ENCODE results near the gene SHLD1.
"Not testable (repeated sequence)": the region's sequence is repeated elsewhere in the genome, so short reads cannot be mapped to it uniquely, and the experiment has no call there.

The SHLD1 gene

DNA sequence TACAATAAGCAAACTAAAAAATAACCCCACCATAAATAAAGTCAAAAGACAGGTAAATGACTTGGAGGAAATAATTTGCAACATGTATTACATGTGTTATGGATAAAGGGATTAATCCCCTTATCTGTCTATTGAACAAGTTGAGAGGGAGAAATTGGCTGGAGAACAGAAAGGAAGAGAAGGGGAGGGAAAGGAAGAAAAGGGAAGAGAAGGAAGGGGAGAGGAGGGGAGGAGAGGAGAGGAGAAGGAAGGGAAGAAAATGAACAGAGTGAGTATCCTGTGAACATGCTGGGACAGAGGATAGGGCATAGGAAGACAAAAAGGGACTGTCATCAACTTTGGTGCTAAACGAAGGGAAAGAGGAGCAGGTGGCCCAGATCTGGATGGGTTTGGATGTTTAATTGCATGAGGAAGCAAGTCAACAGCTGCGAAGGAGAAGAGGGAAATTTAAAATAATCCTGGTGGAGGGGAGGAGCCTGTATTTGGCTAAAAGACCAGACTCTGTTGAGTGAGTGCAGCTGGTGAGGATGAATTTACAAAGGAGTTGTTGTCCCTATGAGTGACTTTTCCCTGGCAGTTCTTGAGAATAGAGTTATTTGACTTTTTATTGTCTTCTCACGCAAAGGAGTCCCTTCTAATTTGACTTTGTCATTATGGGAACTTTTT is 14.2 kb upstream of the SHLD1 start:
- 63% methylated on average over 3 of the region's 3 CpGs for WGBS
- Histone ChIP-seq H2BK15ac (ENCODE audit: low read depth, poor library complexity, severe bottlenecking) (no peak overlapping the region), H3K36me3 (ENCODE audit: control insufficient read depth in 1 of 2, insufficient read depth in 2 of 2, low read depth in 1 of 2, low read length in 2 of 2) (no peaks in the 10 kb centered on the region), H2AK5ac (ENCODE audit: low read length, severe bottlenecking) (no peak overlapping the region), H2BK5ac (ENCODE audit: low read depth, low read length, poor library complexity, severe bottlenecking) (no peak overlapping the region), H3K4me2 (ENCODE audit: low read length, poor library complexity, severe bottlenecking) (no peak overlapping the region), H3K9ac (ENCODE audit: low read length) (no peak overlapping the region), H3K27me3 (ENCODE audit: control insufficient read depth in 1 of 2, insufficient read depth in 1 of 2, low read length in 2 of 2) (peaks cover 0 to 21% of the 10 kb centered on the region in 2 experiments), H2BK12ac (ENCODE audit: low read length in 2 of 2) (peak overlapping the region; percentile 39 to 48), H3K18ac (ENCODE audit: low read depth in 1 of 2, low read length in 2 of 2) (peak overlapping the region in 1 of 2 experiments; percentile 62), H3K4me1 (ENCODE audit: control insufficient read depth, insufficient read depth, low read depth, low read length) (no peaks in the 10 kb centered on the region), H4K8ac (ENCODE audit: low read length) (no peak overlapping the region), H4K91ac (ENCODE audit: low read length) (no peak overlapping the region), H3K79me1 (replicated peaks; ENCODE audit: low read length, poor library complexity, severe bottlenecking) (no peaks in the 10 kb centered on the region), H2BK120ac (ENCODE audit: low read depth, low read length) (peak overlapping the region; percentile 19), H3K14ac (ENCODE audit: low read length in 2 of 2) (no peak overlapping the region), H3K27ac (ENCODE audit: low read length, poor library complexity, severe bottlenecking) (no peak overlapping the region), H3K9me3 (ENCODE audit: control insufficient read depth, low read length) (no peaks in the 10 kb centered on the region), H3K4ac (ENCODE audit: low read depth in 1 of 2, low read length in 2 of 2) (no peak overlapping the region), H3K4me3 (ENCODE audit: insufficient read depth in 1 of 2, low read depth in 1 of 2, low read length in 2 of 2) (no peak overlapping the region), H3K23ac (ENCODE audit: low read length in 2 of 2) (no peak overlapping the region), H2AFZ (ENCODE audit: low read depth, low read length) (no peak overlapping the region)
- DNase-seq: peak; percentile 45

GRCh38 chr20:5737619-5737953 is 12.6 kb upstream of the SHLD1 start:
- Histone ChIP-seq H3K18ac (ENCODE audit: low read depth in 1 of 2, low read length in 2 of 2) (peak overlapping the region in 1 of 2 experiments; percentile 43), H2AFZ (ENCODE audit: low read depth, low read length) (no peak overlapping the region), H3K9ac (ENCODE audit: low read length) (no peak overlapping the region), H4K91ac (ENCODE audit: low read length) (no peak overlapping the region), H3K79me1 (replicated peaks; ENCODE audit: low read length, poor library complexity, severe bottlenecking) (no peaks in the 10 kb centered on the region), H3K36me3 (ENCODE audit: control insufficient read depth in 1 of 2, insufficient read depth in 2 of 2, low read depth in 1 of 2, low read length in 2 of 2) (no peaks in the 10 kb centered on the region), H2BK15ac (ENCODE audit: low read depth, poor library complexity, severe bottlenecking) (peak overlapping the region; percentile 83), H3K9me3 (ENCODE audit: control insufficient read depth, low read length) (no peaks in the 10 kb centered on the region), H3K27ac (ENCODE audit: low read length, poor library complexity, severe bottlenecking) (no peak overlapping the region), H3K14ac (ENCODE audit: low read length in 2 of 2) (no peak overlapping the region), H3K4me1 (ENCODE audit: control insufficient read depth, insufficient read depth, low read depth, low read length) (no peaks in the 10 kb centered on the region), H2AK5ac (ENCODE audit: low read length, severe bottlenecking) (no peak overlapping the region), H3K27me3 (ENCODE audit: control insufficient read depth in 1 of 2, insufficient read depth in 1 of 2, low read length in 2 of 2) (peaks cover 0 to 17% of the 10 kb centered on the region in 2 experiments), H3K4me3 (ENCODE audit: insufficient read depth in 1 of 2, low read depth in 1 of 2, low read length in 2 of 2) (no peak overlapping the region), H3K23ac (ENCODE audit: low read length in 2 of 2) (no peak overlapping the region), H3K4me2 (ENCODE audit: low read length, poor library complexity, severe bottlenecking) (no peak overlapping the region), H2BK5ac (ENCODE audit: low read depth, low read length, poor library complexity, severe bottlenecking) (no peak overlapping the region), H2BK120ac (ENCODE audit: low read depth, low read length) (no peak overlapping the region), H4K8ac (ENCODE audit: low read length) (no peak overlapping the region), H3K4ac (ENCODE audit: low read depth in 1 of 2, low read length in 2 of 2) (no peak overlapping the region), H2BK12ac (ENCODE audit: low read length in 2 of 2) (no peak overlapping the region)
- WGBS: no CpG with 5 or more reads among the region's 3 CpGs
- DNase-seq: no peak

DNA sequence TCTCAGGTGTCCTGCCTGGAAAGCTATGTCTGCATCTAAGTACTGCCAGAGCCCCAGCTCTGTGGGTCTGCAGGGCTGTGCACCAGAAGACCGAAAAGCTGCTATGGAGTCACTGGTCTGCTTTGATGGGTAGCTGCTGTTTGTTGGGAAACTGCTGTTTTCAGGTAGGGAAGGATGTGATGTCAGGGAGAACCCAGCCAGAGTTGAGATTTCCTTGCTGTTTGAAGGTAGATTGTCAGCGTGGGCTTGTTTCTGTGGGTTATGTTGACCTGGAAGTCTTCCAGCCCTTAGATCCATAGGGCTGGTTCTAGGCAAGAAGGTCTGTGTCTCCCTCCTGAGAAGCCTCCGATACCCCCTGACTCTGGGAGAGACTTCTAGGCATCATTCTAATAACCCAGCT is 12.2 kb upstream of the SHLD1 start:
- WGBS: 100% methylated on average over 1 of the region's 3 CpGs
- H3K4me3 ChIP-seq (ENCODE audit: insufficient read depth in 1 of 2, low read depth in 1 of 2, low read length in 2 of 2): no peak overlapping the region
- no peaks in the 10 kb centered on the region for H3K79me1 ChIP-seq (replicated peaks; ENCODE audit: low read length, poor library complexity, severe bottlenecking)
- H3K4ac ChIP-seq (ENCODE audit: low read depth in 1 of 2, low read length in 2 of 2): peak overlapping the region in 1 of 2 experiments; percentile 60
- no peak overlapping the region for H2AFZ ChIP-seq (ENCODE audit: low read depth, low read length)
- no peak overlapping the region for H2BK120ac ChIP-seq (ENCODE audit: low read depth, low read length)
- H2BK15ac ChIP-seq (ENCODE audit: low read depth, poor library complexity, severe bottlenecking): peak overlapping the region; percentile 83
- H3K14ac ChIP-seq (ENCODE audit: low read length in 2 of 2): no peak overlapping the region
- no peak overlapping the region for H3K4me2 ChIP-seq (ENCODE audit: low read length, poor library complexity, severe bottlenecking)
- H3K9ac ChIP-seq (ENCODE audit: low read length): no peak overlapping the region
- peak; percentile 17 for DNase-seq
- no peak overlapping the region for H2AK5ac ChIP-seq (ENCODE audit: low read length, severe bottlenecking)
- peak overlapping the region in 1 of 2 experiments; percentile 62 for H3K18ac ChIP-seq (ENCODE audit: low read depth in 1 of 2, low read length in 2 of 2)
- H3K27ac ChIP-seq (ENCODE audit: low read length, poor library complexity, severe bottlenecking): no peak overlapping the region
- H3K27me3 ChIP-seq (ENCODE audit: control insufficient read depth in 1 of 2, insufficient read depth in 1 of 2, low read length in 2 of 2): peaks cover 0 to 13% of the 10 kb centered on the region in 2 experiments
- peak overlapping the region; percentile 75 to 93 for H2BK12ac ChIP-seq (ENCODE audit: low read length in 2 of 2)
- H2BK5ac ChIP-seq (ENCODE audit: low read depth, low read length, poor library complexity, severe bottlenecking): no peak overlapping the region
- H3K23ac ChIP-seq (ENCODE audit: low read length in 2 of 2): no peak overlapping the region
- no peaks in the 10 kb centered on the region for H3K9me3 ChIP-seq (ENCODE audit: control insufficient read depth, low read length)
- H4K91ac ChIP-seq (ENCODE audit: low read length): peak overlapping the region; percentile 39
- H3K36me3 ChIP-seq (ENCODE audit: control insufficient read depth in 1 of 2, insufficient read depth in 2 of 2, low read depth in 1 of 2, low read length in 2 of 2): no peaks in the 10 kb centered on the region
- H4K8ac ChIP-seq (ENCODE audit: low read length): no peak overlapping the region
- no peaks in the 10 kb centered on the region for H3K4me1 ChIP-seq (ENCODE audit: control insufficient read depth, insufficient read depth, low read depth, low read length)

DNA sequence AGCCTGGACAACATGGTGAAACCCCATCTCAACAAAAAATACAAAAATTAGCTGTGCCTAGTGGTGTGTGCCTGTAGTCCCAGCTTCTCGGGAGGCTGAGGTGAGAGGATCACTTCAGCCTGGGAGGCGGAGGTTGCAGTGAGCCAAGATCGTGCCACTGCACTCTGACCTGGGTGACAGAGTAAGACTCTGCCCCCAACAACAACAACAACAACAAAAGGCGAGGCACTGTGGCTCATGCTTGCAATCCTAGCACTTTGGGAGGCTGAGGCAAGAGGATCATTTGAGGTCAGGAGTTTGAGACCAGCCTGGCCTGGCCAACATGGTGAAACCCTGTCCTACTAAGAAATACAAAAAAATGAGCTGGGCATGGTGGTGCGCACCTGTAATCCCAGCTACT is 9.6 kb upstream of the SHLD1 start:
- H3K18ac ChIP-seq (ENCODE audit: low read depth in 1 of 2, low read length in 2 of 2); H3K27ac ChIP-seq (ENCODE audit: low read length, poor library complexity, severe bottlenecking); H3K14ac ChIP-seq (ENCODE audit: low read length in 2 of 2); H2BK15ac ChIP-seq (ENCODE audit: low read depth, poor library complexity, severe bottlenecking); H2AK5ac ChIP-seq (ENCODE audit: low read length, severe bottlenecking); H3K9ac ChIP-seq (ENCODE audit: low read length); H4K91ac ChIP-seq (ENCODE audit: low read length); H3K4me3 ChIP-seq (ENCODE audit: insufficient read depth in 1 of 2, low read depth in 1 of 2, low read length in 2 of 2); H2BK12ac ChIP-seq (ENCODE audit: low read length in 2 of 2); H3K4me2 ChIP-seq (ENCODE audit: low read length, poor library complexity, severe bottlenecking); H2AFZ ChIP-seq (ENCODE audit: low read depth, low read length); H3K36me3 ChIP-seq (ENCODE audit: control insufficient read depth in 1 of 2, insufficient read depth in 2 of 2, low read depth in 1 of 2, low read length in 2 of 2); H4K8ac ChIP-seq (ENCODE audit: low read length); H3K9me3 ChIP-seq (ENCODE audit: control insufficient read depth, low read length); H3K4me1 ChIP-seq (ENCODE audit: control insufficient read depth, insufficient read depth, low read depth, low read length); DNase-seq; H3K79me1 ChIP-seq (replicated peaks; ENCODE audit: low read length, poor library complexity, severe bottlenecking); H2BK5ac ChIP-seq (ENCODE audit: low read depth, low read length, poor library complexity, severe bottlenecking); H3K4ac ChIP-seq (ENCODE audit: low read depth in 1 of 2, low read length in 2 of 2); H3K23ac ChIP-seq (ENCODE audit: low read length in 2 of 2); H2BK120ac ChIP-seq (ENCODE audit: low read depth, low read length): not testable (repeated sequence)
- peaks cover 0 to 12% of the 10 kb centered on the region in 2 experiments for H3K27me3 ChIP-seq (ENCODE audit: control insufficient read depth in 1 of 2, insufficient read depth in 1 of 2, low read length in 2 of 2)
- 98% methylated on average over 5 of the region's 5 CpGs for WGBS

Data from mesenchymal stem cell (in vitro differentiated cells and primary cell).